GM19025 (cell line): Measurements from ENCODE around the gene CACNB3.
"Not testable (repeated sequence)": the region's sequence is repeated elsewhere in the genome, so short reads cannot be mapped to it uniquely, and the experiment has no call there.

Experiments
- ATAC-seq: cut with Tn5 transposase; IDR thresholded peaks from one replicate; pipeline ENCODE4 v1.9.1; 2021; ENCODE audit warnings: mild to moderate bottlenecking, low read depth, moderate library complexity; ENCODE audit not compliant: unreplicated experiment

Gene CACNB3

GRCh38 chr12:48851883-48852733 is 33.8 kb downstream of the CACNB3 start, which contains the start of gene DDX23:
Gene DDX23, minus strand, starts transcription at chr12:48852163. Its CDS starts 6,381 bp downstream, at chr12:48845782.
- peak; percentile 89 for ATAC-seq

- peak; percentile 29 for ATAC-seq
These were observed 34.7 kb downstream of the CACNB3 start for GRCh38 chr12:48852734-48853688.

GRCh38 chr12:48854488-48854887 is 36.2 kb downstream of the CACNB3 start:
- ATAC-seq, result no peak

- ATAC-seq, result not testable (repeated sequence)
These were observed 36.6 kb downstream of the CACNB3 start for GRCh38 chr12:48854932-48855331.

- ATAC-seq, result no peak
These were observed 38.1 kb downstream of the CACNB3 start for GRCh38 chr12:48856379-48856778.

GRCh38 chr12:48857278-48857994 is 39.1 kb downstream of the CACNB3 start:
- no peak for ATAC-seq

GRCh38 chr12:48858043-48858442 is 39.7 kb downstream of the CACNB3 start:
- ATAC-seq, result no peak

- ATAC-seq, result no peak
These were observed 41.3 kb downstream of the CACNB3 start for GRCh38 chr12:48859607-48860006.

GRCh38 chr12:48860236-48860635 is 41.9 kb downstream of the CACNB3 start:
- ATAC-seq, result not testable (repeated sequence)

- no peak for ATAC-seq
These were observed 42.8 kb downstream of the CACNB3 start for GRCh38 chr12:48861111-48861510.

GRCh38 chr12:48862760-48863159 is 44.5 kb downstream of the CACNB3 start:
- no peak for ATAC-seq

- ATAC-seq, result no peak
These were observed 45.0 kb downstream of the CACNB3 start for GRCh38 chr12:48863291-48863690.

GRCh38 chr12:48865281-48866051 is 47.2 kb downstream of the CACNB3 start, which contains the start of gene RND1:
Gene RND1, minus strand, starts transcription at chr12:48865870. Its CDS starts 103 bp downstream, at chr12:48865767.
- ATAC-seq, result peak; percentile 93

- ATAC-seq, result no peak
These were observed 47.9 kb downstream of the CACNB3 start for GRCh38 chr12:48866052-48866711.

- ATAC-seq, result no peak
These were observed 50.2 kb downstream of the CACNB3 start for GRCh38 chr12:48868451-48868850.

GRCh38 chr12:48869191-48869590 is 50.9 kb downstream of the CACNB3 start:
- no peak for ATAC-seq

GRCh38 chr12:48873096-48873495 is 54.8 kb downstream of the CACNB3 start:
- no peak for ATAC-seq

- not testable (repeated sequence) for ATAC-seq
These were observed 55.2 kb downstream of the CACNB3 start for GRCh38 chr12:48873534-48873933.

- ATAC-seq, result no peak
These were observed 57.7 kb downstream of the CACNB3 start for GRCh38 chr12:48875944-48876515.
